ENCODE measurements around the gene CATSPERD. TPM values are rescaled to one million over a fixed set of nuclear protein-coding genes. Genes with fewer than 3 reads are reported as not detected.
A peak's percentile ranks its signal among the peaks of the same experiment; 100 is the strongest.

CATSPERD gene
- total RNA-seq: not detected in 2 replicates

- DNase-seq (ENCODE audit: low read depth): peak; percentile 96
- no peak for FAIRE-seq
- H3K27me3 ChIP-seq (ENCODE audit: control insufficient read depth, insufficient read depth, low read length): no peaks in the 10 kb centered on the region
- H3K4me3 ChIP-seq (ENCODE audit: low read depth, low read length): peak within 1 kb of the TSS; percentile 89
- TF ChIP-seq CTCF (IDR thresholded peaks at IDR 0.05; ENCODE audit: insufficient read depth, low read length, severe bottlenecking): peak; percentile 99
- H3K36me3 ChIP-seq (ENCODE audit: control insufficient read depth, insufficient read depth, low read length): peaks cover 3% of the 10 kb centered on the region
These were observed at the start of gene CATSPERD, which contains the start of gene LONP1 for GRCh38 chr19:5719961-5720790. Gene CATSPERD (plus strand): TSS chr19:5720637. CDS start chr19:5720738, 101 bp downstream. Gene LONP1 (minus strand): TSS chr19:5720146. CDS start chr19:5720132, 14 bp downstream.

- FAIRE-seq: no peak
- no peak for DNase-seq (ENCODE audit: low read depth)
- no peaks in the 10 kb centered on the region for H3K27me3 ChIP-seq (ENCODE audit: control insufficient read depth, insufficient read depth, low read length)
- no peak overlapping the region for H3K4me3 ChIP-seq (ENCODE audit: low read depth, low read length)
- H3K36me3 ChIP-seq (ENCODE audit: control insufficient read depth, insufficient read depth, low read length): peaks cover 19% of the 10 kb centered on the region
- no peak for TF ChIP-seq CTCF (IDR thresholded peaks at IDR 0.05; ENCODE audit: insufficient read depth, low read length, severe bottlenecking)
These were observed 48.8 kb upstream of the CATSPERD start for GRCh38 chr19:5671600-5671999.

- Histone ChIP-seq H3K27me3 (ENCODE audit: control insufficient read depth, insufficient read depth, low read length) (no peaks in the 10 kb centered on the region), H3K36me3 (ENCODE audit: control insufficient read depth, insufficient read depth, low read length) (peaks cover 12% of the 10 kb centered on the region), H3K4me3 (ENCODE audit: low read depth, low read length) (no peak overlapping the region)
- TF ChIP-seq CTCF (IDR thresholded peaks at IDR 0.05; ENCODE audit: insufficient read depth, low read length, severe bottlenecking): no peak
- no peak for DNase-seq (ENCODE audit: low read depth)
- no peak for FAIRE-seq
These were observed 47.6 kb upstream of the CATSPERD start for GRCh38 chr19:5672708-5673459.

GRCh38 chr19:5673752-5674151 is 46.7 kb upstream of the CATSPERD start:
- Histone ChIP-seq H3K4me3 (ENCODE audit: low read depth, low read length) (no peak overlapping the region), H3K36me3 (ENCODE audit: control insufficient read depth, insufficient read depth, low read length) (peaks cover 15% of the 10 kb centered on the region), H3K27me3 (ENCODE audit: control insufficient read depth, insufficient read depth, low read length) (no peaks in the 10 kb centered on the region)
- DNase-seq (ENCODE audit: low read depth) (no peak), FAIRE-seq (peak; percentile 96)
- no peak for TF ChIP-seq CTCF (IDR thresholded peaks at IDR 0.05; ENCODE audit: insufficient read depth, low read length, severe bottlenecking)

GRCh38 chr19:5674714-5675113 is 45.7 kb upstream of the CATSPERD start:
- H3K27me3 ChIP-seq (ENCODE audit: control insufficient read depth, insufficient read depth, low read length): no peaks in the 10 kb centered on the region
- TF ChIP-seq CTCF (IDR thresholded peaks at IDR 0.05; ENCODE audit: insufficient read depth, low read length, severe bottlenecking): no peak
- peaks cover 7% of the 10 kb centered on the region for H3K36me3 ChIP-seq (ENCODE audit: control insufficient read depth, insufficient read depth, low read length)
- no peak overlapping the region for H3K4me3 ChIP-seq (ENCODE audit: low read depth, low read length)
- FAIRE-seq (no peak), DNase-seq (ENCODE audit: low read depth) (no peak)

All from bronchial epithelial cell (primary cell).